Ovary (tissue), 3 donors: ENCODE results near the gene GLYATL3.

Experiments used
- EP300 ChIP-seq: sonication (generic); formaldehyde crosslinking; IDR thresholded peaks from one replicate; pipeline ENCODE4 v1.6.1; 2017; ENCODE audit warnings: antibody characterized with exemption
- TF ChIP-seq, protein P1 (sequence below), 3 donors: fragments of 450-650 bp in 2 of 3; fragments of 200-600 bp in 1 of 3; IDR thresholded peaks; one replicate each; pipeline versions ENCODE4 v1.5.1 to v1.8.0; 2016 to 2022; ENCODE audit warnings: antibody characterized with exemption in 3 of 3, mild to moderate bottlenecking in 1 of 3
- donor health status: DM: no; HTN: no; CAD: no.

DNA sequence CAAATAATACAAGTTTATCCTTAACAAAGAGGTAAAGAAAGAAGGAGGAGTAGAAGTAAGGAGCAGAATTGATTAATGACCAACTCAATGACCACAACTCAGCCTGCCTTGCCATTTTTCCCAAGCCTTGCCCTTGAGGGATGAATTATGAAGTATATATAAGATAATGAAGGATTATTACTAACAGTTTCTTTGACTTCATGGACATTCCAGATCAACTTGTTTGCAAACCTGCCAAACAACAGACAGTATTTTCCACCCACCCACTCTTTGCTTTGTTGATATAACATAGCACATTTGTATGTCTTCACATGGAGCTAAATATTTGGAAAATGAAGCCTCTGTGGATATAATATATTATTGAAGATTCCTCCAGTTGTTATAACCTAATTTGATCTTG is 40.9 kb downstream of the GLYATL3 start:
- TF ChIP-seq EP300: no peak
- TF ChIP-seq, protein P1, sequence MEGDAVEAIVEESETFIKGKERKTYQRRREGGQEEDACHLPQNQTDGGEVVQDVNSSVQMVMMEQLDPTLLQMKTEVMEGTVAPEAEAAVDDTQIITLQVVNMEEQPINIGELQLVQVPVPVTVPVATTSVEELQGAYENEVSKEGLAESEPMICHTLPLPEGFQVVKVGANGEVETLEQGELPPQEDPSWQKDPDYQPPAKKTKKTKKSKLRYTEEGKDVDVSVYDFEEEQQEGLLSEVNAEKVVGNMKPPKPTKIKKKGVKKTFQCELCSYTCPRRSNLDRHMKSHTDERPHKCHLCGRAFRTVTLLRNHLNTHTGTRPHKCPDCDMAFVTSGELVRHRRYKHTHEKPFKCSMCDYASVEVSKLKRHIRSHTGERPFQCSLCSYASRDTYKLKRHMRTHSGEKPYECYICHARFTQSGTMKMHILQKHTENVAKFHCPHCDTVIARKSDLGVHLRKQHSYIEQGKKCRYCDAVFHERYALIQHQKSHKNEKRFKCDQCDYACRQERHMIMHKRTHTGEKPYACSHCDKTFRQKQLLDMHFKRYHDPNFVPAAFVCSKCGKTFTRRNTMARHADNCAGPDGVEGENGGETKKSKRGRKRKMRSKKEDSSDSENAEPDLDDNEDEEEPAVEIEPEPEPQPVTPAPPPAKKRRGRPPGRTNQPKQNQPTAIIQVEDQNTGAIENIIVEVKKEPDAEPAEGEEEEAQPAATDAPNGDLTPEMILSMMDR (IDR thresholded peaks at IDR 0.05): no peak
